GM12874 (cell line): ENCODE results near the gene CADM2.

Experiments
- CTCF ChIP-seq: IDR thresholded peaks from 2 replicates; pipeline ENCODE4 v1.5.1; 2011; ENCODE audit warnings: low read depth, mild to moderate bottlenecking, control low read depth, low read length, moderate library complexity; ENCODE audit not compliant: insufficient read depth

CADM2 gene

GRCh38 chr3:85939074-85939482 is 980.3 kb downstream of the CADM2 start:
- TF ChIP-seq CTCF = no peak

GRCh38 chr3:85950435-85950834 is 991.6 kb downstream of the CADM2 start:
- no peak for TF ChIP-seq CTCF

GRCh38 chr3:85960793-85961192 is 1002.0 kb downstream of the CADM2 start:
- TF ChIP-seq CTCF = no peak

GRCh38 chr3:85977615-85978338 is 1019.0 kb downstream of the CADM2 start:
- TF ChIP-seq CTCF = no peak

GRCh38 chr3:85979034-85979433 is 1020.2 kb downstream of the CADM2 start:
- no peak for TF ChIP-seq CTCF

GRCh38 chr3:86029590-86029989 is 1070.8 kb downstream of the CADM2 start:
- TF ChIP-seq CTCF = no peak

- TF ChIP-seq CTCF = no peak
Measured at GRCh38 chr3:86037916-86038315, 1079.1 kb downstream of the CADM2 start.
